GM21576 (cell line): ENCODE measurements around the gene PRKN.
"Not testable (repeated sequence)": the region's sequence is repeated elsewhere in the genome, so short reads cannot be mapped to it uniquely, and the experiment has no call there.

Source experiments
- ATAC-seq: cut with Tn5 transposase; IDR thresholded peaks from one replicate; pipeline ENCODE4 v1.9.1; 2021; ENCODE audit warnings: mild to moderate bottlenecking, moderate library complexity; ENCODE audit not compliant: unreplicated experiment

Gene PRKN

DNA sequence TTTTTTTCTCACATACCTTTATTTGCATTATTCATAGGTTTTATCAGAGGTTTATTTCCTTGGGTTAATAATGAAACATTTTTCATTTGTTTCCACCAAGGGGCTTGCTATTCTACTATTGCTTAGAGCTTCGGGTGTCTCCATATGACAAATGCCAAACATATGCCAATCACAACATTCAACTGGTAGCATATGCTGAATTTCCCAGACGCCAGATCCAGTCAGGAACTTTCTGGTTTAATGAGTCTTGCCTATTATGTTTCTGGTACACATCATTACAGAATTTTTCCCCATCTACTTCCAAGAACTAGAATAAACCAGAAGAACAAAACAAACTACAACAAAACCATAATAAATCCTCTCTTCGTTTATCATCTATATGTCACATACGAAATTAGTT is 180.7 kb downstream of the PRKN start:
- no peak for ATAC-seq

DNA sequence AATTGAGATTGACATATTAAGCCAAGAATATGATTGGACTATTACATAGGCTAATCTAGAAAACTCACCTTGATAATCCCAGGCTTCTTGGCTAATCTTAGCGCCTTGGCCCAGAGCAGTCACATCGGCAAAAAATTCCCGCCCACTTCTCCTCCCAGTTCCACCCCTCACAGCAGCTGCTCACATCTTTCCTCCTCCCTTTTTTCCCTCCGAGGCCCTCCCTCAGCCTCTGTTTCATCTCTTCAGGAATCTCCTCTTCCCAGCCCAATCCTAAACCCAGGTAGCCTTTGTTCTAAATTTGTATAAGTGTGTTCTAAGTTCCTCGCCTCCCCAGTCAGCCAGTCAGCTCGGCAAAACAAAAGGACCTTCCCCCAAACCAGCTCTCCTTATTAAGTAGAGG is 184.3 kb downstream of the PRKN start:
- no peak for ATAC-seq

DNA sequence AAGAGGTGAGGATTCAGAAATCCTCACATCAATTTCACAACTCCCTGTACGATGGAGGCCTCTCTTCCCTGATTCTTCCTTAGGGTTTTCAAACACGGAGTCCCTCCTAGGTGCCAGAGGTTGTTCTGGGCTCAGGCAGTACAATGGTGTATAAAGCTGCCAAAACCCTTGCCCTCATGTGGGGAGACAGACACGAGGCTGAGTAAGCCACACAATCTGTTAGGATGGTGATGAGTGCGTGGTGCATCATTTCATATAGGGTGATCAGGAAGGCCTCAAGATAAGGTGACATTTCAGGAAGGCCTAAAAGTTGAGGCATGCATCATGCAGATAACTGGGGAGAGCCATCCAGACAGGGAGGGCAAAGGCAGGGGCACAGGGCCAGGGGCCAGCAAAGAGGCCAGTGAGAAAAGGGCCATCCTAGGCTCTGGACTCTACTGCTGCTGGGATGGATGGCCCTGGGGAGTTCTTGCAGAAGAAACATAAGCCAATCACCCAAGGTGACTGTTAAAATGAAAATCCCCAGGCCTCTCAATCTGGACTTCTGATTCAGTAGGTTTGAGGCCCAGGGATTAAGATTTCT is 186.5 kb downstream of the PRKN start:
- no peak for ATAC-seq

DNA sequence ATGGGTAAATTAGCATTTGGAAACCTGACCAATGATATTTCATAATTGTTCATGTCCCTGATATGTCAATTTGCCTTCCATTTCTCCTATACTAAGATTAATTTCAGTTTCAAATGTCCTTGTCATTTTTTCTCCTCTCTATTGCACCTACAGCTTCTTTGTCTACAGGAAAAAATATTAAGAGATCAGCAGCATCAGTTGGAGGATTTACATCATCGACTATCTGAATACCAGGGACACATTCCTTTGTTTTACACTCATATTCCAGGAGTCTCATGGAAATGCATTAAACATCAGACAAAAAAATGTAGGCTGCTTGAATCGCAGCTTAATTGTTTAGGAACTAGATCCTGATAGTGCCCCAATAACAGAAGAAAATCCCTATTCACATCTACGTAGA is 188.2 kb downstream of the PRKN start:
- no peak for ATAC-seq

- ATAC-seq = no peak
These were observed 188.9 kb downstream of the PRKN start for GRCh38 chr6:162538643-162539064.

DNA sequence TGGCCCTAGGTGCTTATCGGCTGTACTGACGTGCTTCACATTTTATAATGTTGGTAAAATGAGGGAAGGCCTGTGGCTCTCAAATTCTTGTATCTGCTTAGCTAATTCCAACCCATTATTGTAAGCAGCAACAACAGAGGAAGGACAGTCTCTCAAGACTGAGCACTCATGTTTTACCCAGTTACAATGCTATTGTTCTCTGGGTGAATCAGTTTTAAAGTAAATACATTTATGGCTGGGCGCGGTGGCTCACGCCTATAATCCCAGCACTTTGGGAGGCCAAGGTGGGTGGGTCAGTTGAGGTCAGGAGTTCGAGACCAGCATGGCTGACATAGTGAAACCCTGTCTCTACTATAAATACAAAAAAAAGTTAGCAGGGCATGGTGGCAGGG is 194.6 kb downstream of the PRKN start:
- ATAC-seq = no peak

DNA sequence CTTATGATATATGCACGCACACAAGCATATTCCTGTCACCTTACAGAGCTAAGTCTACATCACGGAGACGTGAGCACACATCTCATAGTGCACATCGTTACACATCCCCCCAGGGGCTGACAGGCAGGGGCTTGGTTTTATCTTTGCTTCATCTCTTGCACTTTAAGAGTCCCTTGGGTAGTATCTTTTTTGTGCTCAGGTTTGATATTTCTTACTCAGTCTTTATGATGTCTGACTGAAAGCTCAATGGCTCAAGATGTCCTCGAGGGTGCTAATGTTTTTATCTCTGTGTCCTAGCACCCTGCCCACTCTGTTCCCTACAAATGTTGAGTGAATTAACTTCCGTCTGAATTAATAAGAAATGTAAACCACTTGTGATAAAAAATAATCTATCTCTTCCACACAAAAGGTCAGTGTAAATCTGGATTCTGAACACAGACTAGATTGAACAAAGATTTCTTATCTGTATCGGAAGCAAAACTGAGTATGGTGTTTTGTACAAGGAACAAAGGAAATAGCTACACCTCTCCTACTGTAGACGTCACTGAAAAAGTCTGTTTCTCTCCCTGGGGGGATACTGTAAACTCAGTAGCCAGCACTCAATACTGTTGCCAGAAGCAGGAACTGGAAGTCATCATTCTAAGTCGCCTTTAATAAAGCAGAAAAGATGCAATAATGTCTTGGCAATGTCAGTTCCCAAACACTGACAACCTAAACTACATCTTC is 195.1 kb downstream of the PRKN start:
- no peak for ATAC-seq

- not testable (repeated sequence) for ATAC-seq
These were observed 196.2 kb downstream of the PRKN start for GRCh38 chr6:162531391-162531790.

DNA sequence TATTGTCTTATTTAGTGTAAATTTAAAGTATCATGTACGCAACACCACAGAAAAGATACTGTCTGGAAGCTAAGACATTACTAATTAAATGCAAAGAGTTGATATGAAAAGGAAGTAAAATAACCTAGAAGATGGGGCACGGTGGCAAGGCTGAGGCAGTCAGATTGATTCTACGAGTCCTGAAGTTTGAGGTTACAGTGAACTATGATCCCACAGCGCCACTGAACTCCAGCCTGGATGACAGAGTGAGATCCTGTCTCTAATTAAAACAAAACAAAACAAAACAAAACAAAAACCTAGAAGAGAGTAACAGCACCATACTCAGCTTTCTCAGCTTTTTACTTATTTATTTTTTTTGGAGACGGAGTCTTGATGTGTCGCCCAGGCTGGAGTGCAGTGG is 199.0 kb downstream of the PRKN start:
- ATAC-seq = no peak

GRCh38 chr6:162526960-162527359 is 200.6 kb downstream of the PRKN start:
- ATAC-seq = no peak

DNA sequence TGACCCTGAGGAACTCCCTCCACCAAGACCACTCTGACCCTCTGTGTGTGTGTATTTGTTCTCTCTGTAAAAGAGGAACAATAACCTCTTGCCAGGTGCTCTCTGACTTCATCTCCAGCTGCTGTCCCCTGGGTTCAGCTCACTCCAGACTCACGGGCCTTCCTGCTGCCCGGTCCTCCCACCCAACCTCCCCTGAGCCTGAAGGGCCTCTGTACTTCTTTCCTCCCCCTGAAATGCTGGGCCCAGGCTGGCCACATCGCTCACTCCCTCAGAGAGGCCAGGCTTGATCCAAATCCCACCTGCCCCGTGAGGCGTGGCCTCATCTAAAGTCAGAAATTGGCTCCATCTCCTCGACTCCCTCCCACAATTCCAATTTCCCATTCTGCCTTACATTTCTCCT is 202.4 kb downstream of the PRKN start:
- no peak for ATAC-seq

- no peak for ATAC-seq
These were observed 214.8 kb downstream of the PRKN start for GRCh38 chr6:162512744-162513143.

DNA sequence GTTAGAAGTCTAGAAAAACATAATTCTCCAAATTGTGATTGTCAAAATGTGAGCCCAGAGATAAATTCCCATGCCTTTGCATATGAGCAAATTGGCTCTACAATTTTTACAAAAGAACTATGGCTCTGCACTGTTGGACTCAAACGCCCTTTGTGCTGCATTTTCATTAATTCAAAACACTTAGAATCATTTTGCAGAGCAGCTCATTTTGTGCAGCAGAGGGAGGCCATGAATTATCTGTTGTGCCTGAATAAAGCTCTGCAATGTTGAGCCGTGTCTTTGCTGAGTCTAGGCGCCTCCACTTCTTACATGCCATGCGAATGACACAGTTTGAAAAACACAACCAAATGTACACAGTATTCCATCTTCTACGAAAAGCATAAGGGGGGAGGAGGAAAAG is 230.2 kb downstream of the PRKN start:
- no peak for ATAC-seq

- no peak for ATAC-seq
These were observed 233.6 kb downstream of the PRKN start for GRCh38 chr6:162493917-162494316.

DNA sequence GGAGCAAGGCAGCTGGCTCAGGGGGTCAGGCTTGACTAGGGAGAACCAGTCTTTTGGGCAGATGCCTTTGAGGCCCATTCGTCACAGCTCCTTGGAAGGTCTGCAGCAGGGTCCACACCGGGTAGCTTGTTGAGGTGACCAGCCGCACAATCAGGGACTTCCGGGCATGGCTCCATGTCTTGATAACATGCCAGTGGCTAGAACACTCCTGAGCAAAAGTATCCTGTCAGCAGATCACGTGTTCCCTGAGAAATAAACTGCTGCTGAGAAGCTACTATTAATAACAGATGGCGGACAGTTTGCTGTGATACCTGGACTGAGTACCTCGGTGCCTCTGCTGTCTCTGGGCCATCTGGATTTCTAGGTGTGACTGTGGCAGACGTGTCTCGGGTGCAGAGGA is 235.9 kb downstream of the PRKN start:
- no peak for ATAC-seq

DNA sequence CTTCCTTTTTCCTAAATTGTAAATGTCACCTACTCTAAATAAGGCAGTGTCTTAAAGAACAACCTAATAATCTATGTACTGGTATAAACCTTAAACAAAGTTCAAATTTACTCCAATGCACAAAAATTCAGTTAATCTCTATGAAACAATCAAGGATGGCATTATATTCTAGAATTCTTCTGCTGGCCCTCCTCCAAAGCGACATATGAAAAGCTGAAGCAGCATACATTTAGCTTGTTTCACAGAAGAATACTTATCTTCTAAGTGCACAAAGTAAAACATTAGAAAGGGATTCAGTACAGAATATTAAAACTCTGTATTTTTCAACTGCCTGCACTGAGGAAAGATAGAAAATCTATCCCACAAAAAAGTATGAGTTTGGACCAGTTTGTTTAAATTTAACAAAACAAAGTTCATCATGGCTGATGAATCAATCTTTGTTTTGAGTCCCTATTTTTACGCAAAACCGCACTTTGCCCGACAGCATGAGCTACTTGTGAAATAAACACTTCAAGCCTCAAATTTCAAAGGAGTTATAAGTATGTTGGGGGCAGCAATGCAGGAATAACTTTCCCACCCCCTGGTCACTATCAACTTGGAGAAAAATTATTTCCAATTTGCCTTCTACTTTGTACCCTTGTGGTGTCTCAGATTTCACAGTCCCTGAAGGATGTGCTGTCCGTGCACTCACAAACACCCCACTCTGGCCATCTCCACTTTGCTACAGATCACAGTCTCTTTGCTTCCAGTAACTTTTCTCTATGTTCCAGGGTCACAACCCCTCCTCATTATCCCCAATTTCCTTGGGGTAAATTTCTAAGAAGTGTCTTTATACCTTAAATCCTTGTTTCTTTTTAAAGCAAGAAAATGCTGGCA is 238.2 kb downstream of the PRKN start:
- no peak for ATAC-seq

DNA sequence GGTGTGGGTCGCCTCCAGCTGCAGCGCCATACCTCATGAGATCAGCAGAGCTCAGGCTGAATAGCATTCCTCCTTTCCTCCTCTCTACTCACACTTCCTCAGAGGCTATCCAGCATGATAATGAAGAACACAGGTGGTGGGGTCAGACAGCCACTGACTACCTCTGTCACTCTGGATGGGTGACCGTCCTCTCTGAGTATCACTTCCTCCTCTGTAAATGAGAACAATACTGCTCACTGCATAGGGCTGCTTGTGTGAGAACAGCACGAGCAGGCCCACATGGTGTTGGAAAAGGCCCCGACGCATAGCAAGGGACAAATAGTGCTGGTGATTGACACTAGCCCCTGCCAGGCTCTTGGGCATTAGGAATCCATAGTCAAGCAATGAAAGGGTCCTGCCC is 239.1 kb downstream of the PRKN start:
- ATAC-seq = no peak

- no peak for ATAC-seq
These were observed 242.1 kb downstream of the PRKN start for GRCh38 chr6:162485464-162485863.

DNA sequence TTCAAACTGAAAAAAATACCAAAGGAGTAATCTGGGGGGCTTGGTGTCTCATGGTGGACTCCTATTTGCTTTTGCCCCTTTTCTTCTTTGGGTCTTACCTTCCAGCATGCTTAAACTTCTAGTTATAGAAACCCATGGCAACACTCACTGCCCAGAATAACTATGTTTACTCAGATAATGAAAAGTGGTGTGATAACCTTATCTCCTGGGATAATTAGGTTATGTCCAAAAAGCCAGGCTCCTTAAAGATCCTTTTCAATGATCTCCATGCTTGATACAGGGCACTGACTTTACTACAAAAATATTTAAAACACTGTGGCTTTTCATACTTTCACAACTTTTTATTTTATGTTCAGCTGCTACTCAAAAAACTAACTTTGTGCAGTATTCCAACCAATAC is 245.6 kb downstream of the PRKN start:
- ATAC-seq = no peak

DNA sequence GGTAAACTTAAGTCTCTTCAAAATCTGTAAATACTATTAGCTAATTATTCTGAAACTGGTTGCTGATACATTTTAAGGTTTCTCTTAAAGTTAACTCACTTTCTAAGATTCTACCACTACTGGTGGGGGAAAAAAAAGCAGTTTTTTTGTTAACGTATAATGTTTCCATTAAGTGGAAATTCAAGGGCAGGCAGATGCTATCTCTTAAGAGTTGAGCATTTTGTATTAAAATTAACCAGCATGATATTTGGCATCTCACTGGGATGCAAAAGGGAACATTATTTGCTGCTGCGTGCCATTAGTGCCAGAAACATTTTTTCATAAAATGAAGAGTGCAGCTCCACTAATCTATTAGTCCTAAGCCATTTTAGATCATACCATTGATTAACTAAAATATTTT is 246.2 kb downstream of the PRKN start:
- no peak for ATAC-seq

GRCh38 chr6:162478192-162478671 is 249.3 kb downstream of the PRKN start:
- ATAC-seq = no peak

GRCh38 chr6:162474722-162475121 is 252.8 kb downstream of the PRKN start:
- ATAC-seq = no peak
